PFSK-1 (cell line): ENCODE measurements around the gene TBRG4.

ENCODE experiments used
- POLR2AphosphoS5 ChIP-seq: IDR thresholded peaks from 2 replicates; pipeline ENCODE4 v1.6.1; 2012; ENCODE audit warnings: low read depth, mild to moderate bottlenecking, control low read depth, low read length, moderate library complexity
- SIN3A ChIP-seq: IDR thresholded peaks from 2 replicates; pipeline ENCODE4 v1.6.1; 2012; ENCODE audit warnings: mild to moderate bottlenecking, low read length, moderate library complexity, borderline replicate concordance; ENCODE audit not compliant: insufficient read depth
- TAF1 ChIP-seq: IDR thresholded peaks from 2 replicates; pipeline ENCODE4 v1.6.1; 2012; ENCODE audit warnings: low read length, control low read depth, borderline replicate concordance; ENCODE audit not compliant: insufficient read depth

- TF ChIP-seq SIN3A (no peak), TAF1 (no peak), POLR2AphosphoS5 (no peak)
Measured at GRCh38 chr7:45153233-45153632, 41.7 kb upstream of the TBRG4 start.
